HCT116 (cell line): ENCODE measurements around the gene TMA7B.

ENCODE experiments used
- CEBPB ChIP-seq: IDR thresholded peaks from 2 replicates; pipeline ENCODE4 v1.6.1; 2012; ENCODE audit warnings: low read depth
- EGR1 ChIP-seq: IDR thresholded peaks from 2 replicates; pipeline ENCODE4 v1.6.1; 2012; ENCODE audit warnings: low read depth
- EZH2 ChIP-seq: fragments of 200-600 bp; sonication (generic); IDR thresholded peaks from 2 replicates; pipeline ENCODE4 v1.6.1; 2017; ENCODE audit warnings: antibody characterized with exemption, mixed run types
- POLR2A ChIP-seq: IDR thresholded peaks from 2 replicates; pipeline ENCODE4 v1.7.0; 2011; ENCODE audit warnings: borderline replicate concordance; ENCODE audit not compliant: insufficient read depth, insufficient read length; ENCODE audit errors: extremely low read depth
- SIN3A ChIP-seq: IDR thresholded peaks from 2 replicates; pipeline ENCODE4 v1.6.1; 2012; ENCODE audit warnings: low read depth
- SRF ChIP-seq: IDR thresholded peaks from 2 replicates; pipeline ENCODE4 v1.6.1; 2012; ENCODE audit warnings: low read depth
- YY1 ChIP-seq: IDR thresholded peaks from 2 replicates; pipeline ENCODE4 v1.6.1; 2011; ENCODE audit warnings: low read length, low read depth, moderate library complexity, mild to moderate bottlenecking; ENCODE audit not compliant: insufficient replicate concordance; ENCODE audit errors: extremely low read depth
- TF ChIP-seq, protein P1 (sequence below), 3 experiments: fragments of 200-600 bp in 1 of 3; sonication (generic) in 1 of 3; IDR thresholded peaks in 2 of 3; conservative IDR thresholded peaks in 1 of 3; 2 replicates each; pipeline ENCODE4 v1.5.1; 2012 to 2017; ENCODE audit warnings: low read depth in 2 of 3, low read length in 2 of 3, antibody characterized with exemption in 1 of 3, borderline replicate concordance in 1 of 3, control low read depth in 1 of 3, mild to moderate bottlenecking in 1 of 3, mixed read lengths in 1 of 3, mixed run types in 1 of 3, moderate library complexity in 1 of 3; ENCODE audit not compliant: insufficient read depth in 1 of 3
- TF ChIP-seq, protein P2 (sequence below): IDR thresholded peaks from 2 replicates; pipeline ENCODE4 v1.6.1; 2012

DNA sequence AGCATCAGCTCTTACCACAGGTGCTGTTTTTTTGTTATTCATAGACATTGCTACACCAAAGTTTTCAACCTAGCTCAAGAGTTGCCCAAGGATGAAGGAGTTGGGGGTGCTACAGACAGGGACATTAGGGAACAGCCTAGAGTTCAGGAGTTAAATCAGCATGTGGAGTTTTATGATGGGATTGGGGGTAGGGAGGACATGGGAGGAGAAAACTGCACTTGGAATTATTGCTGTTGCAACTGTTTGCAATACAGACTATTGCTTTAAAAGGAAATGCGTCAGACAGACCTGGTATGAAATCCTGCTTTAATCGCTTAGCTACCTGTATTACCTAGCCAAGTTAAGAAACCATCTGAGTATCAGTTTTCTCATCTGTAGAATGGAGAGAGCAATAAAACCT is 6.3 kb downstream of the TMA7B start:
- TF ChIP-seq, protein P1, sequence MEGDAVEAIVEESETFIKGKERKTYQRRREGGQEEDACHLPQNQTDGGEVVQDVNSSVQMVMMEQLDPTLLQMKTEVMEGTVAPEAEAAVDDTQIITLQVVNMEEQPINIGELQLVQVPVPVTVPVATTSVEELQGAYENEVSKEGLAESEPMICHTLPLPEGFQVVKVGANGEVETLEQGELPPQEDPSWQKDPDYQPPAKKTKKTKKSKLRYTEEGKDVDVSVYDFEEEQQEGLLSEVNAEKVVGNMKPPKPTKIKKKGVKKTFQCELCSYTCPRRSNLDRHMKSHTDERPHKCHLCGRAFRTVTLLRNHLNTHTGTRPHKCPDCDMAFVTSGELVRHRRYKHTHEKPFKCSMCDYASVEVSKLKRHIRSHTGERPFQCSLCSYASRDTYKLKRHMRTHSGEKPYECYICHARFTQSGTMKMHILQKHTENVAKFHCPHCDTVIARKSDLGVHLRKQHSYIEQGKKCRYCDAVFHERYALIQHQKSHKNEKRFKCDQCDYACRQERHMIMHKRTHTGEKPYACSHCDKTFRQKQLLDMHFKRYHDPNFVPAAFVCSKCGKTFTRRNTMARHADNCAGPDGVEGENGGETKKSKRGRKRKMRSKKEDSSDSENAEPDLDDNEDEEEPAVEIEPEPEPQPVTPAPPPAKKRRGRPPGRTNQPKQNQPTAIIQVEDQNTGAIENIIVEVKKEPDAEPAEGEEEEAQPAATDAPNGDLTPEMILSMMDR (IDR thresholded peaks at IDR 0.05 in 2 of 3, conservative IDR thresholded peaks at IDR 0.05 in 1 of 3; ENCODE audit: borderline replicate concordance in 1 of 3, insufficient read depth in 1 of 3, low read depth in 2 of 3, low read length in 2 of 3) = no peak
- TF ChIP-seq EGR1 (no peak), POLR2A (no peak), EZH2 (no peak), SIN3A (no peak), CEBPB (0 out of 2 replicates have a peak, but pooled peaks have one; percentile 34), SRF (0 out of 2 replicates have a peak, but pooled peaks have one; percentile 33), YY1 (no peak)
- TF ChIP-seq, protein P2, sequence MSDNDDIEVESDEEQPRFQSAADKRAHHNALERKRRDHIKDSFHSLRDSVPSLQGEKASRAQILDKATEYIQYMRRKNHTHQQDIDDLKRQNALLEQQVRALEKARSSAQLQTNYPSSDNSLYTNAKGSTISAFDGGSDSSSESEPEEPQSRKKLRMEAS = no peak
